Measurements from ENCODE around the gene SGSM2. TPM values are rescaled to one million over a fixed set of nuclear protein-coding genes. Genes with fewer than 3 reads are reported as not detected.

SGSM2 gene
- total RNA-seq, 1 donor = 37.3 TPM

DNA sequence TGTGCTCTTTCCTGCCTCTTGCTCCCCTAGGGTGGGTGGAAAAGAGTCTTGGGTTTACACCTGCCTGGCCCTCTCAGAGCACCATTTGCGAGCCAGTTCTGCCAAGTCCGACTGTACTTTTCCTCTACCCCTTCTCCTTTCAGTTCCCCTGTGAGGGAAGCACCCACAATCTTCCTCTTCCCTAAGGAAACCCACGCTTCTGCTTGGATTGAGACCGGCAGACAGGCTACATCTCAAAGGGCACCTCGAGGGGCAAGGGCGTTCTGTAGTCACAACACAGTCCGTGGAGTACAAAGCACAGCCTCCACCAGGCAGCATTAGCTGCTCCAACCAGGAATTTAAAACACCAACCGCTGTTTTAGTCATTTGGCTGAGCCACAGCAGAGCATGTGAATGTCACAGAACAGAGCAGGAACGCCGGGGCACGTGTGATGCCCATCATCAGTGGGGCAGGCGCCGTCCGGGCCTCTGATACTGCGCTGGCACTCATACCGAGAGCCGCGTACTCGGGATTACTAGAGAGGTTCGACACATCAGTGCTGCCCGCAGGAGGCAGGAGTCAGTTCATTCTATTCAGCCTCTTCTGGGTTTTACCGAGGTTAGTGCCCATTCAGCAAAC lies 77.3 kb downstream of the SGSM2 start:
- peaks cover 24% of the 10 kb centered on the region for H3K4me1 ChIP-seq (ENCODE audit: insufficient read depth, low read length)
- H3K36me3 ChIP-seq (ENCODE audit: insufficient read depth, low read length) = peaks cover 3% of the 10 kb centered on the region
- no peak overlapping the region for H3K4me2 ChIP-seq (ENCODE audit: insufficient read depth, low read length)
- H3K27me3 ChIP-seq (ENCODE audit: insufficient read depth, low read length) = no peaks in the 10 kb centered on the region
- H4K20me1 ChIP-seq (ENCODE audit: insufficient read depth, low read length) = no peaks in the 10 kb centered on the region
- H3K4me3 ChIP-seq (ENCODE audit: insufficient read depth, low read length) = no peak overlapping the region
- H2AFZ ChIP-seq (ENCODE audit: low read length) = no peak overlapping the region
- H3K27ac ChIP-seq (ENCODE audit: low read depth, low read length) = no peak overlapping the region
- TF ChIP-seq, protein P1, sequence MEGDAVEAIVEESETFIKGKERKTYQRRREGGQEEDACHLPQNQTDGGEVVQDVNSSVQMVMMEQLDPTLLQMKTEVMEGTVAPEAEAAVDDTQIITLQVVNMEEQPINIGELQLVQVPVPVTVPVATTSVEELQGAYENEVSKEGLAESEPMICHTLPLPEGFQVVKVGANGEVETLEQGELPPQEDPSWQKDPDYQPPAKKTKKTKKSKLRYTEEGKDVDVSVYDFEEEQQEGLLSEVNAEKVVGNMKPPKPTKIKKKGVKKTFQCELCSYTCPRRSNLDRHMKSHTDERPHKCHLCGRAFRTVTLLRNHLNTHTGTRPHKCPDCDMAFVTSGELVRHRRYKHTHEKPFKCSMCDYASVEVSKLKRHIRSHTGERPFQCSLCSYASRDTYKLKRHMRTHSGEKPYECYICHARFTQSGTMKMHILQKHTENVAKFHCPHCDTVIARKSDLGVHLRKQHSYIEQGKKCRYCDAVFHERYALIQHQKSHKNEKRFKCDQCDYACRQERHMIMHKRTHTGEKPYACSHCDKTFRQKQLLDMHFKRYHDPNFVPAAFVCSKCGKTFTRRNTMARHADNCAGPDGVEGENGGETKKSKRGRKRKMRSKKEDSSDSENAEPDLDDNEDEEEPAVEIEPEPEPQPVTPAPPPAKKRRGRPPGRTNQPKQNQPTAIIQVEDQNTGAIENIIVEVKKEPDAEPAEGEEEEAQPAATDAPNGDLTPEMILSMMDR (IDR thresholded peaks at IDR 0.05; ENCODE audit: extremely low read depth, low read depth, low read length) = no peak
- no peaks in the 10 kb centered on the region for H3K79me2 ChIP-seq (ENCODE audit: insufficient read depth, low read length)
- DNase-seq (ENCODE audit: insufficient read length, low spot score, missing footprints) = no peak
- no peaks in the 10 kb centered on the region for H3K9me3 ChIP-seq (ENCODE audit: low read depth, low read length)

DNA sequence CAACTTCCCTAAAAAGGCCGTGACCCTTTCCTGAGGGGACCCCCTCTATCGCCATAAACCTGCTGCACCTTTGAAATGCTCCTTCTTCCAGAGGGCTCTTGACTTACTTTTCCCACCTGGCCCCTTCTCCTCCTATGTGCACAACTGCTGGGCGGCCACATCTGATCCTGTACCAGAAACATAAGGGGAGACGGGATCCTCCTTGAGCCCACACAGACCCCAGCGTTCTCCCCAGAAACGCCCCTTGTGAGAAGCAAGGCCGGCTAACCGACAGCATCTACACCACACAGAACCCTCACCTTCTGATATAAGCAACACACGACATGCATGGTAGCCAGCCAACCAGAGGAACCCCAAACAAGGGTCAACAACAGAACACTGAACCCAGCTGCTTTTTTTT lies 77.8 kb downstream of the SGSM2 start:
- H3K36me3 ChIP-seq (ENCODE audit: insufficient read depth, low read length) = peaks cover 3% of the 10 kb centered on the region
- no peak overlapping the region for H3K27ac ChIP-seq (ENCODE audit: low read depth, low read length)
- H3K4me1 ChIP-seq (ENCODE audit: insufficient read depth, low read length) = peaks cover 29% of the 10 kb centered on the region
- TF ChIP-seq, protein P1 (IDR thresholded peaks at IDR 0.05; ENCODE audit: extremely low read depth, low read depth, low read length) = no peak
- H3K4me2 ChIP-seq (ENCODE audit: insufficient read depth, low read length) = no peak overlapping the region
- no peak overlapping the region for H3K4me3 ChIP-seq (ENCODE audit: insufficient read depth, low read length)
- H3K27me3 ChIP-seq (ENCODE audit: insufficient read depth, low read length) = no peaks in the 10 kb centered on the region
- H3K9me3 ChIP-seq (ENCODE audit: low read depth, low read length) = no peaks in the 10 kb centered on the region
- H2AFZ ChIP-seq (ENCODE audit: low read length) = no peak overlapping the region
- no peaks in the 10 kb centered on the region for H3K79me2 ChIP-seq (ENCODE audit: insufficient read depth, low read length)
- DNase-seq (ENCODE audit: insufficient read length, low spot score, missing footprints) = peak; percentile 23
- H4K20me1 ChIP-seq (ENCODE audit: insufficient read depth, low read length) = no peaks in the 10 kb centered on the region

DNA sequence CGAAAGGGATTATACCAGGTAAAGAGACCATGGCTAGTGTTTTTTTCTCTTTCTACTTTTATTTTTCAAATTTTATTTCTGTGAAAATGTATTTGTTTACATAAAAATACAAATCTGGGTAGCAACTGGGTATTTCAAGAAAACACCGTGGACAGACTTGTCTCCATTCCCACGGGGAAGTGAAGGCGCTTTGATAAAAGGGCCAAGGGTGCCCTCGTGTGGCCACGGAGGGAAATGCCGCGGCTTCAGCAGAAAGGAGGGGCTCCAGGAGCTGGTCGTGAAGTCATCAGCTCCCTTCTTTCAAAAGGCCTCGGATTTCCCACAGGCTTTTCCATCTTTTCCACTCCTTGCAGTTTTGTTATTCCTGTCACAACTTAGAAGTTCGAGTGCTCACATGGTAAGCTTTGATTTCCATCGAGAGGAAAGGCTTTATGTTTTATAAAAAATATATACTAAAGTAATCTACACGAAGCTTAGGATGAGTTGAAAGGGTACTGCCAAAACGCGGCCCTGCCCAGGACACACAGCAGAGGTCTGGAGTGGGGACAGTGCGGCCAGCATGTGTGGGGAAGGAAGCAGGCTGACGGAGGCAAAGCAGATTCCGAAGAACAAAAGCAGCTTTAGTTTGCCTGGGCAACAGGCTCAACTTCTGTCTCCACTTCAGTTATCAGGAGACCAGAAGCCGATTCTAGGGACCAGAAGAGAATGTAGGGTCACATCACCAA lies 78.9 kb downstream of the SGSM2 start:
- peak overlapping the region; percentile 62 for H3K27ac ChIP-seq (ENCODE audit: low read depth, low read length)

DNA sequence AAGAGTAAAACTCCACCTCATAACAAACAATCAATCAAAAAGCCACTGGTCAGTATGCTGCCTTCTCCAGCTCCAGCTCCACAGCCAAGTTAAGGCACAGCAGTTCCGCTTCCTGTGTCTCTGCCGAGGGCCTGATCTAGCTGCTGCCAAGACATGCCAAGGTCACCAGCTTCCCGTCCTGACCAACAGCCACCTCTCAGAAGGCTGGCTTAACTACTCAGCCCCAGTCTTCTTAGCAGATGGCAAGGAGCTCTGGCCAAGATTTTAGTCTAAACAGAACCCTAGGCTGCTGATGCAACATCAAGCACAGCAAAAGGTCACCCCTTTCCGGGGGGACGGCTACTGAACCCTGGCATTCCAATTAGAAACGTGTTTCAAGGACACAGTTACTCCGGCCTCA lies 81.3 kb downstream of the SGSM2 start:
- DNase-seq (ENCODE audit: insufficient read length, low spot score, missing footprints) = peak; percentile 47
- H3K4me2 ChIP-seq (ENCODE audit: insufficient read depth, low read length) = no peak overlapping the region

More for the DNA sequence above, 78.9 kb downstream of the SGSM2 start:
- peak; percentile 90 for DNase-seq (ENCODE audit: insufficient read length, low spot score, missing footprints)
- H3K27me3 ChIP-seq (ENCODE audit: insufficient read depth, low read length) = no peaks in the 10 kb centered on the region
- peaks cover 10% of the 10 kb centered on the region for H3K36me3 ChIP-seq (ENCODE audit: insufficient read depth, low read length)
- H3K79me2 ChIP-seq (ENCODE audit: insufficient read depth, low read length) = no peaks in the 10 kb centered on the region
- TF ChIP-seq, protein P1 (IDR thresholded peaks at IDR 0.05; ENCODE audit: extremely low read depth, low read depth, low read length) = peak; percentile 100
- H3K4me2 ChIP-seq (ENCODE audit: insufficient read depth, low read length) = no peak overlapping the region
- no peak overlapping the region for H3K4me3 ChIP-seq (ENCODE audit: insufficient read depth, low read length)
- no peaks in the 10 kb centered on the region for H3K9me3 ChIP-seq (ENCODE audit: low read depth, low read length)
- no peak overlapping the region for H2AFZ ChIP-seq (ENCODE audit: low read length)
- no peaks in the 10 kb centered on the region for H4K20me1 ChIP-seq (ENCODE audit: insufficient read depth, low read length)
- H3K4me1 ChIP-seq (ENCODE audit: insufficient read depth, low read length) = peaks cover 31% of the 10 kb centered on the region

More for the DNA sequence above, 81.3 kb downstream of the SGSM2 start:
- no peaks in the 10 kb centered on the region for H3K79me2 ChIP-seq (ENCODE audit: insufficient read depth, low read length)
- H3K9me3 ChIP-seq (ENCODE audit: low read depth, low read length) = no peaks in the 10 kb centered on the region
- no peaks in the 10 kb centered on the region for H3K27me3 ChIP-seq (ENCODE audit: insufficient read depth, low read length)
- TF ChIP-seq, protein P1 (IDR thresholded peaks at IDR 0.05; ENCODE audit: extremely low read depth, low read depth, low read length) = no peak
- no peak overlapping the region for H2AFZ ChIP-seq (ENCODE audit: low read length)
- H4K20me1 ChIP-seq (ENCODE audit: insufficient read depth, low read length) = no peaks in the 10 kb centered on the region
- H3K4me3 ChIP-seq (ENCODE audit: insufficient read depth, low read length) = no peak overlapping the region
- no peak overlapping the region for H3K27ac ChIP-seq (ENCODE audit: low read depth, low read length)
- peaks cover 23% of the 10 kb centered on the region for H3K4me1 ChIP-seq (ENCODE audit: insufficient read depth, low read length)
- H3K36me3 ChIP-seq (ENCODE audit: insufficient read depth, low read length) = peaks cover 13% of the 10 kb centered on the region
